Endodermal cell (in vitro differentiated cells): ENCODE results near the gene TTC21A. TPM values are rescaled to one million over a fixed set of nuclear protein-coding genes. Genes with fewer than 3 reads are reported as not detected.
A peak's percentile ranks its signal among the peaks of the same experiment; 100 is the strongest.

Source experiments
- DNase-seq: peaks from one replicate; pipeline ENCODE4 v3.0.0-alpha.2; 2017
- H3K27ac ChIP-seq: 2 replicates; pipeline ENCODE4 v1.5.1; 2013; ENCODE audit warnings: mild to moderate bottlenecking, low read depth, low read length, moderate library complexity
- H3K27me3 ChIP-seq: 2 replicates; pipeline ENCODE4 v1.6.1; 2013; ENCODE audit warnings: mild to moderate bottlenecking, low read length, moderate library complexity; ENCODE audit not compliant: insufficient read depth, control insufficient read depth, poor library complexity, severe bottlenecking
- H3K36me3 ChIP-seq: 2 replicates; pipeline ENCODE4 v1.7.0; 2013; ENCODE audit warnings: mild to moderate bottlenecking, low read length, moderate library complexity; ENCODE audit not compliant: control insufficient read depth, insufficient read depth
- H3K4me1 ChIP-seq: one replicate; pipeline ENCODE4 v1.7.0; 2013; ENCODE audit warnings: low read length; ENCODE audit not compliant: control insufficient read depth, insufficient read depth
- H3K4me3 ChIP-seq: 2 replicates; pipeline ENCODE4 v1.5.1; 2013; ENCODE audit warnings: mild to moderate bottlenecking, low read length, moderate library complexity
- H3K9ac ChIP-seq: 2 replicates; pipeline ENCODE4 v1.6.1; 2013; ENCODE audit warnings: mild to moderate bottlenecking, low read length, moderate library complexity; ENCODE audit not compliant: poor library complexity, severe bottlenecking; ENCODE audit errors: extremely low read depth
- H3K9me3 ChIP-seq: 2 replicates; pipeline ENCODE4 v1.6.1; 2013; ENCODE audit warnings: mild to moderate bottlenecking, low read length, moderate library complexity; ENCODE audit not compliant: control insufficient read depth
- H3K27ac Mint-ChIP-seq: 2 replicates; pipeline ENCODE4 v1.8.0; 2020; ENCODE audit warnings: mixed read lengths
- H3K27me3 Mint-ChIP-seq: 2 replicates; pipeline ENCODE4 v1.8.0; 2021; ENCODE audit warnings: mild to moderate bottlenecking, mixed read lengths; ENCODE audit not compliant: insufficient read depth
- H3K36me3 Mint-ChIP-seq: 2 replicates; pipeline ENCODE4 v1.8.0; 2020; ENCODE audit warnings: low read depth, mixed read lengths
- H3K4me1 Mint-ChIP-seq: 2 replicates; pipeline ENCODE4 v1.8.0; 2020; ENCODE audit warnings: mixed read lengths
- H3K4me3 Mint-ChIP-seq: 2 replicates; pipeline ENCODE4 v1.8.0; 2020; ENCODE audit warnings: mild to moderate bottlenecking, moderate library complexity, mixed read lengths
- H3K9me3 Mint-ChIP-seq: 2 replicates; pipeline ENCODE4 v1.8.0; 2020; ENCODE audit warnings: mild to moderate bottlenecking, mixed read lengths
- CTCF ChIP-seq: fragments of 200-600 bp; sonication (generic); conservative IDR thresholded peaks from 2 replicates; pipeline ENCODE4 v1.5.0; 2021; ENCODE audit warnings: antibody characterized with exemption, mild to moderate bottlenecking
- WGBS, 2 experiments: methylation state at CpG; one replicate each; pipeline versions ENCODE4 v1.1.5 to v1.1.7; 2013; ENCODE audit warnings: missing lambda C conversion rate in 2 of 2, mixed read lengths in 1 of 2; ENCODE audit not compliant: insufficient coverage in 1 of 2, insufficient read length in 1 of 2; 5-methylcytosine and 5-hydroxymethylcytosine counted together
- total RNA-seq, 2 donors: library from RNA; stranded (reverse); fragmentation: NEBNext Ultra II Directional in 1 of 2; extraction: Animal tissue kit (Norgen Biotek cat#: 25700) in 1 of 2; gene quantifications; 2 replicates in 1 of 2; 3 replicates in 1 of 2; pipeline ENCODE4 v1.2.1, GENCODE V29; 2021

Gene TTC21A
- total RNA-seq, 2 donors from 2014 or later = 5.7 to 5.8 TPM

GRCh38 chr3:39164414-39164813, 56.9 kb downstream of the TTC21A start:
- peaks cover 10% of the 10 kb centered on the region for H3K9me3 ChIP-seq
- no peaks in the 10 kb centered on the region for H3K4me1 ChIP-seq
- no peak for DNase-seq
- H3K27me3 Mint-ChIP-seq = no peaks in the 10 kb centered on the region
- H3K27ac Mint-ChIP-seq = no peak overlapping the region
- no peak overlapping the region for H3K4me3 Mint-ChIP-seq
- H3K9me3 Mint-ChIP-seq = peaks cover 11% of the 10 kb centered on the region
- TF ChIP-seq CTCF = no peak
- H3K27me3 ChIP-seq = no peaks in the 10 kb centered on the region
- no peak overlapping the region for H3K9ac ChIP-seq
- no peak overlapping the region for H3K4me3 ChIP-seq
- no peaks in the 10 kb centered on the region for H3K36me3 Mint-ChIP-seq
- WGBS, 2 experiments = 95 to 100% methylated on average over 2 of the region's 3 CpGs
- no peaks in the 10 kb centered on the region for H3K36me3 ChIP-seq
- no peak overlapping the region for H3K27ac ChIP-seq
- H3K4me1 Mint-ChIP-seq = peaks cover 11% of the 10 kb centered on the region

GRCh38 chr3:39165518-39165917, 58.0 kb downstream of the TTC21A start:
- WGBS, 2 experiments = 73 to 80% methylated on average over 1 of the region's 1 CpG
- H3K4me1 Mint-ChIP-seq = peaks cover 10% of the 10 kb centered on the region
- Histone ChIP-seq H3K4me1 (no peaks in the 10 kb centered on the region), H3K27ac (no peak overlapping the region), H3K9ac (no peak overlapping the region), H3K36me3 (no peaks in the 10 kb centered on the region), H3K27me3 (no peaks in the 10 kb centered on the region), H3K4me3 (no peak overlapping the region), H3K9me3 (peaks cover 10% of the 10 kb centered on the region)
- DNase-seq = no peak
- no peaks in the 10 kb centered on the region for H3K27me3 Mint-ChIP-seq
- peaks cover 11% of the 10 kb centered on the region for H3K9me3 Mint-ChIP-seq
- no peak for TF ChIP-seq CTCF
- no peak overlapping the region for H3K27ac Mint-ChIP-seq
- no peak overlapping the region for H3K4me3 Mint-ChIP-seq
- no peaks in the 10 kb centered on the region for H3K36me3 Mint-ChIP-seq

GRCh38 chr3:39166134-39166710, 58.7 kb downstream of the TTC21A start:
- no peaks in the 10 kb centered on the region for H3K27me3 ChIP-seq
- no peak for TF ChIP-seq CTCF
- no peaks in the 10 kb centered on the region for H3K4me1 ChIP-seq
- H3K36me3 Mint-ChIP-seq = no peaks in the 10 kb centered on the region
- H3K4me1 Mint-ChIP-seq = peaks cover 10% of the 10 kb centered on the region
- no peak overlapping the region for H3K9ac ChIP-seq
- H3K27me3 Mint-ChIP-seq = no peaks in the 10 kb centered on the region
- peaks cover 10% of the 10 kb centered on the region for H3K9me3 ChIP-seq
- no peak overlapping the region for H3K4me3 Mint-ChIP-seq
- no peaks in the 10 kb centered on the region for H3K36me3 ChIP-seq
- 52 to 75% methylated on average over 2 to 3 of the region's 3 CpGs for WGBS, 2 experiments
- no peak overlapping the region for H3K4me3 ChIP-seq
- H3K9me3 Mint-ChIP-seq = peaks cover 11% of the 10 kb centered on the region
- peak; percentile 83 for DNase-seq
- no peak overlapping the region for H3K27ac Mint-ChIP-seq
- H3K27ac ChIP-seq = no peak overlapping the region
